Hematopoietic multipotent progenitor cell treated with erythropoietin and hydrocortisone succinate and interleukin-3 and kit ligand, for 8 days (in vitro differentiated cells): ENCODE data around the gene PLA2G12B.
"Not testable (repeated sequence)": the region's sequence is repeated elsewhere in the genome, so short reads cannot be mapped to it uniquely, and the experiment has no call there.

Source experiments
- DNase-seq: peaks from one replicate; pipeline ENCODE4 v3.0.0-alpha.2; 2015

The PLA2G12B gene

GRCh38 chr10:72954596-72955554 lies at the start of gene PLA2G12B:
Gene PLA2G12B, minus strand, starts transcription at chr10:72954806. Its CDS starts 121 bp downstream, at chr10:72954685.
- no peak for DNase-seq

- no peak for DNase-seq
Measured at GRCh38 chr10:73003822-73004221, 49.2 kb upstream of the PLA2G12B start.

- DNase-seq = no peak
Measured at GRCh38 chr10:73000973-73001372, 46.4 kb upstream of the PLA2G12B start.

GRCh38 chr10:72997099-72997498 lies 42.5 kb upstream of the PLA2G12B start:
- DNase-seq = no peak

GRCh38 chr10:72995459-72995858 lies 40.9 kb upstream of the PLA2G12B start:
- not testable (repeated sequence) for DNase-seq

- not testable (repeated sequence) for DNase-seq
Measured at GRCh38 chr10:72989771-72990170, 35.2 kb upstream of the PLA2G12B start.

- not testable (repeated sequence) for DNase-seq
Measured at GRCh38 chr10:72984618-72985017, 30.0 kb upstream of the PLA2G12B start.

GRCh38 chr10:72981882-72982529 lies 27.4 kb upstream of the PLA2G12B start:
- peak; percentile 80 for DNase-seq

GRCh38 chr10:72981028-72981881 lies 26.6 kb upstream of the PLA2G12B start:
- DNase-seq = no peak

- no peak for DNase-seq
Measured at GRCh38 chr10:72980348-72980747, 25.7 kb upstream of the PLA2G12B start.

- no peak for DNase-seq
Measured at GRCh38 chr10:72979709-72980108, 25.1 kb upstream of the PLA2G12B start.

- DNase-seq = no peak
Measured at GRCh38 chr10:72976886-72977285, 22.3 kb upstream of the PLA2G12B start.

GRCh38 chr10:72956001-72956400 lies 1.4 kb upstream of the PLA2G12B start:
- DNase-seq = no peak

GRCh38 chr10:72954230-72954595 lies 393 bp downstream of the PLA2G12B start:
- DNase-seq = no peak

- DNase-seq = no peak
Measured at GRCh38 chr10:72953687-72954086, 919 bp downstream of the PLA2G12B start.

- no peak for DNase-seq
Measured at GRCh38 chr10:72952642-72953158, 1.9 kb downstream of the PLA2G12B start.

- no peak for DNase-seq
Measured at GRCh38 chr10:72952189-72952588, 2.4 kb downstream of the PLA2G12B start.

- DNase-seq = no peak
Measured at GRCh38 chr10:72951760-72952159, 2.8 kb downstream of the PLA2G12B start.

GRCh38 chr10:72948762-72949161 lies 5.8 kb downstream of the PLA2G12B start:
- DNase-seq = no peak

- DNase-seq = no peak
Measured at GRCh38 chr10:72946963-72947362, 7.6 kb downstream of the PLA2G12B start.

GRCh38 chr10:72943498-72944234 lies 10.9 kb downstream of the PLA2G12B start:
- no peak for DNase-seq

GRCh38 chr10:72935361-72935760 lies 19.2 kb downstream of the PLA2G12B start:
- no peak for DNase-seq
